ENCODE results near the gene UFC1.

Gene UFC1

GRCh38 chr1:161165742-161166668 is 12.2 kb downstream of the UFC1 start, which contains the start of gene PPOX:
PPOX (plus strand) TSS chr1:161166426; CDS start chr1:161166848, 422 bp downstream.
- TF ChIP-seq CTCF (IDR thresholded peaks at IDR 0.05): peak; percentile 54; the same call in 1 of the 2 replicates

DNA sequence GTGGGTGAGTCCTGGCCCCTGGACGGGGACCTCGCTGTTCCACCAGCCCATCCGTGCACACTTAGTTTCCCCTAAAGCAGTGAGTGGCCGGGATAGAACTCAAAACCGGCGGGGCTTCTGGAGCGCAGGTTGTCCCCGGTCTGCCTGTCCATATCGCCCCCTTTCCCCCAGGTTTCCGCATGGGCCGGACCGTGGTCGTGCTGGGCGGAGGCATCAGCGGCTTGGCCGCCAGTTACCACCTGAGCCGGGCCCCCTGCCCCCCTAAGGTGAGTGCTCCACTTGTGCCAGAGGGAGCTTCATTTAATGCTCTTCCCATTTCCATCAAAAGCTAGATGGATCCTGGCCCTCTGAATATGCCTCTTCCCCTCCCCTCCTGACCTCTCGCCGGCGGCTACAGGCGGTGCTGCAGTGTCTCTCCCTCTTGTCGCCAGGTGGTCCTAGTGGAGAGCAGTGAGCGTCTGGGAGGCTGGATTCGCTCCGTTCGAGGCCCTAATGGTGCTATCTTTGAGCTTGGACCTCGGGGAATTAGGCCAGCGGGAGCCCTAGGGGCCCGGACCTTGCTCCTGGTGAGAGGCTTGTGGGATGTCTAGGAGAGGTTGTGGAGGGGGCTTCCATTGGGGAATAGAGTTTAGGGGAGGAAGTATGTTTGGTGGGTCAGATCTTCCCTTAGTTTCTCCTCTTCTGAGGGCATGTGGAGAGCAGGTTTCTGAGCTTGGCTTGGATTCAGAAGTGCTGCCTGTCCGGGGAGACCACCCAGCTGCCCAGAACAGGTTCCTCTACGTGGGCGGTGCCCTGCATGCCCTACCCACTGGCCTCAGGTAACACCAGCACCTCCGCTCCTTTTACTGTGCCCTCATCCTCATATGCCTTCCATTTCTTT is 13.1 kb downstream of the UFC1 start:
- no peak for TF ChIP-seq CTCF (IDR thresholded peaks at IDR 0.05)

DNA sequence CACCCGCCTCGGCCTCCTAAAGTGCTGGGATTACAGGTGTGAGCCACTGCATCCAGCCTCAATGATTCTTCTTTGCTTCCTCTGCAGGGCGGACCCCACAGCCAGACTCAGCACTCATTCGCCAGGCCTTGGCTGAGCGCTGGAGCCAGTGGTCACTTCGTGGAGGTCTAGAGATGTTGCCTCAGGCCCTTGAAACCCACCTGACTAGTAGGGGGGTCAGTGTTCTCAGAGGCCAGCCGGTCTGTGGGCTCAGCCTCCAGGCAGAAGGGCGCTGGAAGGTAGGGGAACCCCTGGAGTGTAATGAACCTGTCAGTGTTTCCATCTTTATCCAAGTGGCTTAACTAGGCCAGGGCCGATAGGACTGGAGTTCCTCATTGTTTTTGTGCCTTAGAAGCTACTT is 15.1 kb downstream of the UFC1 start:
- TF ChIP-seq CTCF (IDR thresholded peaks at IDR 0.05): no peak

- no peak; the same call in 1 of the 2 replicates for TF ChIP-seq CTCF (IDR thresholded peaks at IDR 0.05)
These were observed 17.4 kb downstream of the UFC1 start for GRCh38 chr1:161171191-161171590.

DNA sequence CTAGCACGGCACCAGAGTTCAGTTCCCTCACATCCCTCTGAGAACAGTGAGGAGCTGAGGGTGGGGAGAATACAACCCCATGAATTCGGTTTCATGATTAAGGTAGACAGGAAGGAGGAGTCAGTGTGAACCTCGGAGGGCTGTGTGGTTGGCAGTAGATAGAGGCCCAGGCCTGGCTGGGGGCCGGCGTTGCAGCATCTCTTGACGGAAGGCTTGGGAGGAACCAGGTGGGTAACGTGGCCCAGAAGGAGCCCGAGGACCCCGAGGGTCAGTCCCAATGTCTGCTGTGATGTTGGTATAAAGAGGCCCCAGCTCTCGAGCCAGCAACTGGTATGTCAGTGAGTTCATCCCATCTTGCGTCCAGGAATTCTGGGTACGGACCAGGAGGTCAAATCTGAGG is 17.9 kb downstream of the UFC1 start:
- TF ChIP-seq CTCF (IDR thresholded peaks at IDR 0.05): no peak

- TF ChIP-seq CTCF (IDR thresholded peaks at IDR 0.05): no peak
These were observed 18.6 kb downstream of the UFC1 start for GRCh38 chr1:161172349-161172748.

DNA sequence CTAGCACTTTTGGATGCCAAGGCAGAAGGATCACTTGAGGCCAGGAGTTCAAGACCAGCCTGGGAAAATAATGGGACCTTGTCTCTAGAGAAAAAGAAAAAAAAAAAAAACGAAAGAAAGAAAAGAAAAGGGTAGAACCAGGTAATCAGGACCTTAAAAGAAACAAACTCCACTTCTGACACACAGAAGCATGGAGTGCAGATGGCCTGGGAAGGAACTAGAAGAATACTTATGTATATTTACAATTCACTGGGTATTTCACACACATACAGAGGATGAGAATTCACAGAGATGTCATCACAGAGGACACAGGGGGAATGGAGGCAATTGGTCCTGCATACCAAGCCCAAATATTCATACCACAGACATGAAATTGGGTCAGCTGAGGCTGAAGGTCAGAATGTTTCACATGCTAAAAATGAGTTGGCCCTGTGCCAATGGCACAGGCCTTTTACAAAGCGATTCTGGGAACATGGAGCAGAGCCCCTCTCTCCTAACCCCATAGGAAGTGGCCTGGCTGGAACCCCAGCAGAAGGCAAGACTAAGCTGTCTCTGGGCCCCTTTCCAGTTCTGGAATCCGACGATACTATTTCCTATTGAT is 19.1 kb downstream of the UFC1 start:
- TF ChIP-seq CTCF (IDR thresholded peaks at IDR 0.05): no peak

Measured in LNCAP (cell line).